ENCODE data around the gene CERS1. TPM values are rescaled to one million over a fixed set of nuclear protein-coding genes. Genes with fewer than 3 reads are reported as not detected.

The CERS1 gene
- total RNA-seq, 1 donor from 2014 or later: 10.2 TPM

GRCh38 chr19:18940769-18941627, 45.0 kb upstream of the CERS1 start, which contains the start of gene HOMER3:
Gene HOMER3, minus strand, starts transcription at chr19:18941217. Its CDS starts 2,235 bp downstream, at chr19:18938982.
- Mint-ChIP-seq H3K27ac (ENCODE audit: unreplicated experiment) (peak within 1 kb of the TSS; percentile 76), H3K27me3 (ENCODE audit: low read depth) (no peaks in the 10 kb centered on the region)
- TF ChIP-seq CTCF (IDR thresholded peaks at IDR 0.05): peak; percentile 53

GRCh38 chr19:18939922-18940768, 44.2 kb upstream of the CERS1 start:
- H3K4me3 Mint-ChIP-seq (ENCODE audit: unreplicated experiment): peak overlapping the region; percentile 89
- no peak for DNase-seq (ENCODE audit: low spot score)
- H3K4me1 Mint-ChIP-seq (ENCODE audit: low read depth): peaks cover 16% of the 10 kb centered on the region
- no peaks in the 10 kb centered on the region for H3K9me3 Mint-ChIP-seq (ENCODE audit: low read depth)
- no peaks in the 10 kb centered on the region for H3K27me3 Mint-ChIP-seq (ENCODE audit: low read depth)
- TF ChIP-seq CTCF (IDR thresholded peaks at IDR 0.05): peak; percentile 29
- H3K27ac Mint-ChIP-seq (ENCODE audit: unreplicated experiment): peak overlapping the region; percentile 80
- H3K36me3 Mint-ChIP-seq (ENCODE audit: low read depth): peaks cover 2% of the 10 kb centered on the region

More at GRCh38 chr19:18940769-18941627, 45.0 kb upstream of the CERS1 start, which contains the start of gene HOMER3:
- H3K4me3 Mint-ChIP-seq (ENCODE audit: unreplicated experiment): peak within 1 kb of the TSS; percentile 89
- H3K4me1 Mint-ChIP-seq (ENCODE audit: low read depth): peaks cover 16% of the 10 kb centered on the region
- no peak for DNase-seq (ENCODE audit: low spot score)
- H3K36me3 Mint-ChIP-seq (ENCODE audit: low read depth): peaks cover 2% of the 10 kb centered on the region
- H3K9me3 Mint-ChIP-seq (ENCODE audit: low read depth): no peaks in the 10 kb centered on the region

- DNase-seq (ENCODE audit: low spot score): no peak
- no peak overlapping the region for H3K27ac Mint-ChIP-seq (ENCODE audit: unreplicated experiment)
These were observed 43.2 kb upstream of the CERS1 start for GRCh38 chr19:18939163-18939562.

GRCh38 chr19:18933297-18933696, 37.3 kb upstream of the CERS1 start:
- Mint-ChIP-seq H3K27ac (ENCODE audit: unreplicated experiment) (no peak overlapping the region), H3K4me1 (ENCODE audit: low read depth) (no peaks in the 10 kb centered on the region), H3K36me3 (ENCODE audit: low read depth) (peaks cover 15% of the 10 kb centered on the region), H3K4me3 (ENCODE audit: unreplicated experiment) (no peak overlapping the region), H3K27me3 (ENCODE audit: low read depth) (no peaks in the 10 kb centered on the region), H3K9me3 (ENCODE audit: low read depth) (no peaks in the 10 kb centered on the region)
- DNase-seq (ENCODE audit: low spot score): no peak
- TF ChIP-seq CTCF (IDR thresholded peaks at IDR 0.05): no peak

More at GRCh38 chr19:18939163-18939562, 43.2 kb upstream of the CERS1 start:
- Mint-ChIP-seq H3K4me3 (ENCODE audit: unreplicated experiment) (peak overlapping the region; percentile 89), H3K4me1 (ENCODE audit: low read depth) (peaks cover 16% of the 10 kb centered on the region), H3K27me3 (ENCODE audit: low read depth) (no peaks in the 10 kb centered on the region), H3K36me3 (ENCODE audit: low read depth) (peaks cover 3% of the 10 kb centered on the region), H3K9me3 (ENCODE audit: low read depth) (no peaks in the 10 kb centered on the region)
- no peak for TF ChIP-seq CTCF (IDR thresholded peaks at IDR 0.05)
